IMR-90 (cell line): ENCODE data around the gene OPTC. TPM values are rescaled to one million over a fixed set of nuclear protein-coding genes. Genes with fewer than 3 reads are reported as not detected.

Experiments used
- ATAC-seq: fragments of 200-7000 bp; cut with Tn5 transposase; 2 replicates; pipeline ENCODE4 v1.9.1; 2020; ENCODE audit warnings: low read depth, mild to moderate bottlenecking, moderate library complexity
- BruUV-seq: library from RNA; stranded (reverse); fragments of 400-500 nt; replicated peaks from 2 replicates; lab custom pipeline; 2021; lab: Mats Ljungman, UMichigan
- CTCF ChIA-PET: fragments of 300-600 bp; formaldehyde crosslinking; extraction: SDS; loops from one replicate; lab custom pipeline; 2021; ENCODE audit warnings: antibody characterized with exemption; lab: Yijun Ruan, JAX
- POLR2A ChIA-PET: fragments of 300-600 bp; sonication (Branson Sonifier 250); formaldehyde crosslinking; loops from one replicate; lab custom pipeline; 2022; ENCODE audit warnings: antibody characterized with exemption; ENCODE audit not compliant: unreplicated experiment; lab: Charles Lee
- DNase-seq: peaks from one replicate; pipeline ENCODE4 v3.0.0; 2013
- H2AFZ ChIP-seq: replicated peaks from 2 replicates; pipeline ENCODE3; 2013; ENCODE audit warnings: low read length, mild to moderate bottlenecking; ENCODE audit not compliant: poor library complexity
- H2AK5ac ChIP-seq: 2 replicates; pipeline ENCODE4 v1.6.1; 2013; ENCODE audit warnings: low read depth, low read length, inconsistent platforms
- H2AK9ac ChIP-seq: replicated peaks from 2 replicates; pipeline ENCODE3; 2013; ENCODE audit warnings: mild to moderate bottlenecking, low read depth, low read length, moderate library complexity; ENCODE audit not compliant: poor library complexity
- H2BK120ac ChIP-seq: 2 replicates; pipeline ENCODE4 v1.6.1; 2013; ENCODE audit warnings: low read depth, low read length, inconsistent platforms
- H2BK15ac ChIP-seq: 3 replicates; pipeline ENCODE4 v1.6.1; 2013; ENCODE audit warnings: low read depth, low read length, inconsistent platforms
- H2BK20ac ChIP-seq: 2 replicates; pipeline ENCODE4 v1.6.1; 2013; ENCODE audit warnings: low read depth, mild to moderate bottlenecking, inconsistent platforms, low read length, moderate library complexity
- H2BK5ac ChIP-seq: 2 replicates; pipeline ENCODE4 v1.6.1; 2013; ENCODE audit warnings: mild to moderate bottlenecking, low read depth, low read length, inconsistent platforms; ENCODE audit not compliant: poor library complexity, severe bottlenecking
- H3K14ac ChIP-seq: replicated peaks from 2 replicates; pipeline ENCODE4 v1.6.1; 2013; ENCODE audit warnings: low read depth, low read length, inconsistent platforms
- H3K18ac ChIP-seq: 2 replicates; pipeline ENCODE4 v1.6.1; 2013; ENCODE audit warnings: low read depth, low read length, control low read depth
- H3K23ac ChIP-seq: 2 replicates; pipeline ENCODE4 v1.6.1; 2013; ENCODE audit warnings: low read depth, low read length, inconsistent platforms
- H3K27ac ChIP-seq: 2 replicates; pipeline ENCODE4 v1.5.1; 2013; ENCODE audit warnings: mild to moderate bottlenecking, control low read depth, low read length; ENCODE audit not compliant: insufficient read depth
- H3K27me3 ChIP-seq: 2 replicates; pipeline ENCODE4 v1.6.1; 2013; ENCODE audit warnings: low read length; ENCODE audit not compliant: control insufficient read depth, insufficient read depth
- H3K36me3 ChIP-seq: 2 replicates; pipeline ENCODE4 v1.6.1; 2013; ENCODE audit warnings: low read length, mixed read lengths; ENCODE audit not compliant: control insufficient read depth, insufficient read depth
- H3K4ac ChIP-seq: 2 replicates; pipeline ENCODE4 v1.6.1; 2013; ENCODE audit warnings: low read depth, low read length, inconsistent platforms
- H3K4me1 ChIP-seq: 2 replicates; pipeline ENCODE4 v1.6.1; 2013; ENCODE audit warnings: low read length, mixed read lengths; ENCODE audit not compliant: control insufficient read depth, insufficient read depth
- H3K4me2 ChIP-seq: 2 replicates; pipeline ENCODE4 v1.6.1; 2013; ENCODE audit warnings: low read depth, mild to moderate bottlenecking, control low read depth, low read length, moderate library complexity
- H3K4me3 ChIP-seq: 2 replicates; pipeline ENCODE4 v1.5.1; 2013; ENCODE audit warnings: low read depth, mild to moderate bottlenecking, control low read depth, low read length, moderate library complexity; ENCODE audit not compliant: insufficient read depth
- H3K56ac ChIP-seq: 2 replicates; pipeline ENCODE4 v1.6.1; 2013; ENCODE audit warnings: low read length, inconsistent platforms; ENCODE audit not compliant: insufficient read depth; ENCODE audit errors: extremely low read depth
- H3K79me1 ChIP-seq, 2 experiments: 2 replicates each; pipeline ENCODE4 v1.6.1; 2013; ENCODE audit warnings: low read length in 2 of 2, inconsistent platforms in 1 of 2, low read depth in 1 of 2
- H3K9ac ChIP-seq: 2 replicates; pipeline ENCODE4 v1.6.1; 2013; ENCODE audit warnings: low read depth, low read length, control low read depth
- H3K9me1 ChIP-seq: 2 replicates; pipeline ENCODE4 v1.6.1; 2013; ENCODE audit warnings: low read length, inconsistent platforms; ENCODE audit not compliant: insufficient read depth
- H3K9me3 ChIP-seq: 2 replicates; pipeline ENCODE4 v1.6.1; 2013; ENCODE audit warnings: low read length; ENCODE audit not compliant: control insufficient read depth, insufficient read depth
- H4K20me1 ChIP-seq: 2 replicates; pipeline ENCODE4 v1.6.1; 2013; ENCODE audit warnings: low read length, inconsistent platforms; ENCODE audit not compliant: insufficient read depth
- H4K5ac ChIP-seq: 2 replicates; pipeline ENCODE4 v1.6.1; 2013; ENCODE audit warnings: mild to moderate bottlenecking, low read depth, low read length, control low read depth
- H4K8ac ChIP-seq, 2 experiments: 2 replicates each; pipeline ENCODE4 v1.6.1; 2013; ENCODE audit warnings: low read depth in 2 of 2, low read length in 2 of 2, control low read depth in 1 of 2, inconsistent platforms in 1 of 2
- H4K91ac ChIP-seq: 2 replicates; pipeline ENCODE4 v1.6.1; 2013; ENCODE audit warnings: low read depth, low read length, inconsistent platforms; ENCODE audit not compliant: insufficient read depth
- BHLHE40 ChIP-seq: fragments of 150-350 bp; IDR thresholded peaks from 2 replicates; pipeline ENCODE4 v1.6.1; 2016; ENCODE audit warnings: mild to moderate bottlenecking, low read depth, low read length
- CEBPB ChIP-seq: IDR thresholded peaks from 2 replicates; pipeline ENCODE4 v1.6.1; 2012; ENCODE audit warnings: low read depth, low read length, improper control_type of control experiment
- CHD1 ChIP-seq: IDR thresholded peaks from 2 replicates; pipeline ENCODE4 v1.6.1; 2012; ENCODE audit warnings: low read depth, low read length, improper control_type of control experiment
- FOS ChIP-seq: fragments of 150-350 bp; IDR thresholded peaks from 2 replicates; pipeline ENCODE4 v1.6.1; 2016; ENCODE audit warnings: low read depth, low read length
- MAFK ChIP-seq: IDR thresholded peaks from 2 replicates; pipeline ENCODE4 v1.6.1; 2012; ENCODE audit warnings: low read depth, low read length, improper control_type of control experiment
- MXI1 ChIP-seq: IDR thresholded peaks from 2 replicates; pipeline ENCODE4 v1.6.1; 2012; ENCODE audit warnings: low read depth, mild to moderate bottlenecking, low read length, moderate library complexity, borderline replicate concordance
- RAD21 ChIP-seq: IDR thresholded peaks from 2 replicates; pipeline ENCODE4 v1.6.1; 2012; ENCODE audit warnings: low read length, improper control_type of control experiment
- RCOR1 ChIP-seq: IDR thresholded peaks from 2 replicates; pipeline ENCODE4 v1.6.1; 2012; ENCODE audit warnings: mild to moderate bottlenecking, low read length, improper control_type of control experiment; ENCODE audit not compliant: insufficient replicate concordance
- RFX5 ChIP-seq: IDR thresholded peaks from 2 replicates; pipeline ENCODE4 v1.8.0; 2012; ENCODE audit warnings: low read depth, mild to moderate bottlenecking, low read length, moderate library complexity
- SMC3 ChIP-seq: fragments of 150-350 bp; IDR thresholded peaks from 2 replicates; pipeline ENCODE4 v1.6.1; 2016; ENCODE audit warnings: low read depth, mild to moderate bottlenecking, antibody characterized with exemption, low read length, moderate library complexity
- USF2 ChIP-seq: fragments of 150-350 bp; IDR thresholded peaks from 2 replicates; pipeline ENCODE4 v1.6.1; 2017; ENCODE audit warnings: mild to moderate bottlenecking, antibody characterized with exemption, low read length, low read depth
- WGBS, 2 experiments: methylation state at CpG; one replicate each; pipeline versions ENCODE4 v1.1.5 to v1.1.7; 2013; ENCODE audit warnings: missing lambda C conversion rate in 2 of 2; ENCODE audit not compliant: insufficient read length in 1 of 2; ENCODE audit errors: extremely low coverage in 2 of 2; 5-methylcytosine and 5-hydroxymethylcytosine counted together
- dilution Hi-C: fragments of 300-500 bp; cut with HindIII; formaldehyde crosslinking; loops from one replicate; pipeline ENCODE4 v1.14.3; 2018; ENCODE audit warnings: low sequenced_read_pairs; ENCODE audit not compliant: unreplicated experiment
- in situ Hi-C: fragments of 300-500 bp; cut with MboI; formaldehyde crosslinking; loops from 3 replicates; pipeline ENCODE4 v1.14.3; 2019; ENCODE audit warnings: low sequenced_read_pairs, inconsistent platforms, mixed read lengths
- intact Hi-C: fragments of 100-400 bp; cut with micrococcal nuclease; formaldehyde crosslinking; loops from 2 replicates; pipeline ENCODE4 v1.10.0; 2022
- polyA plus RNA-seq, 3 experiments: library from polyadenylated mRNA; depleted of rRNA; stranded (reverse); fragments of >200 nt; gene quantifications; 2 replicates each; pipeline ENCODE4 v1.2.3, GENCODE V29; 2012; ENCODE audit warnings: low replicate concordance in 1 of 3
- total RNA-seq: library from RNA; depleted of rRNA; stranded (reverse); fragments of >200 nt; gene quantifications from 2 replicates; pipeline ENCODE4 v1.2.3, GENCODE V29; 2012

Gene OPTC
- total and polyA plus RNA-seq, 2 of the 4 experiments (the other 2 are of a cell fraction): not detected

DNA sequence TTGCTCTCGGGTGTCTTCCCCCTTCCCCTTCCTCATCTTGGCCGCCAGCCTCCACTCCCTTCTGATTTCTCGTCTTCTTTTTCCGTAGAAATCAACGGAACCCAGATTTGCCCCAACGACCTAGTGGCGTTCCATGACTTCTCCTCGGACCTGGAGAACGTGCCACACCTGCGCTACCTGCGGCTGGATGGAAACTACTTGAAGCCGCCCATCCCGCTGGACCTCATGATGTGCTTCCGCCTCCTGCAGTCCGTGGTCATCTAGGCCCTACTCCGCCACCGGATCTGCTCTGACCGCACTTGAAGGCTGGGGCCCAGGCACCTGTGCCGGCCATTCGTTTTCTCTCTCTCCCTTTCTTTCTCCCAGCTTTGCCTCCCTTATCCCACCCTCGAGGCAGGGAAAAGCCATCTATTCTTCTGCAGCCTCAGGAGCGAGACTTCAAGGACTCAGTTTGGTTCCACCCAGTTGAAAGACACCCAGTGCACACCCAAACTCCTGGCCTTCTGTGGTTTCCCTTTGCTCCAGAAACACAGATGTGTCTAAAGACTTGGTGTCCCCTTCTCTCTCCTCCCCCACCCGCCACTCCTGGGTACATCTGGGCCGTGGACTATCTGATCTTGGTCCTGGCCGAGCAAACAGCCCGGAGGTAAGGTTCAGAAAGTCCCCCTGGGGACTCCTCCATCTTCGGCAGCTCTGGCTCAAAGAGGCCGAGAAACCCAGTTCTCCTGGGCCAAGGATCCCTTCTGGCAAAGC is 7.2 kb upstream of the OPTC start:
- no peaks in the 10 kb centered on the region for H3K27me3 ChIP-seq
- intact Hi-C loops: loop anchor here (1.0 to 10.0 kb wide), 5 partner anchors 46 to 452 kb away; no protein-coding TSS in a partner anchor
- peak overlapping the region; percentile 10; the same call in 1 of the 2 replicates for H3K18ac ChIP-seq
- peak overlapping the region; percentile 68 for H3K14ac ChIP-seq
- no peaks in the 10 kb centered on the region for H4K20me1 ChIP-seq
- H4K91ac ChIP-seq: peak overlapping the region; percentile 94; the same call in 1 of the 2 replicates
- H3K4me2 ChIP-seq: no peak overlapping the region
- no peaks in the 10 kb centered on the region; a peak in 1 of 4 replicates for H3K79me1 ChIP-seq
- H3K56ac ChIP-seq: no peak overlapping the region
- no peaks in the 10 kb centered on the region for H3K9me1 ChIP-seq
- H3K23ac ChIP-seq: no peak overlapping the region
- ATAC-seq (no peak), DNase-seq (no peak)
- no peak overlapping the region for H2BK5ac ChIP-seq
- H4K5ac ChIP-seq: peak overlapping the region; percentile 27; the same call in 1 of the 2 replicates
- H3K27ac ChIP-seq: peak overlapping the region; percentile 72
- no peaks in the 10 kb centered on the region for H3K36me3 ChIP-seq
- TF ChIP-seq MAFK (no peak), RCOR1 (no peak), SMC3 (no peak), FOS (no peak), USF2 (no peak), RAD21 (no peak), BHLHE40 (no peak), RFX5 (no peak), CEBPB (no peak), CHD1 (no peak), MXI1 (no peak)
- peak overlapping the region; percentile 32 to 98 for H4K8ac ChIP-seq
- peak overlapping the region; percentile 11; the same call in 1 of the 2 replicates for H3K9ac ChIP-seq
- H2AK9ac ChIP-seq: peak overlapping the region; percentile 50
- dilution Hi-C loops: no loop called here
- peaks cover 3% of the 10 kb centered on the region; the same call in 1 of the 2 replicates for H3K4me1 ChIP-seq
- in situ Hi-C loops: loop anchor here (5.0 kb wide), 2 partner anchors 144 to 214 kb away; no protein-coding TSS in a partner anchor
- peak overlapping the region; percentile 78 for H2AK5ac ChIP-seq
- H2BK15ac ChIP-seq: peak overlapping the region; percentile 16; the same call in 1 of the 3 replicates
- 88% methylated on average over 18 of the region's 28 CpGs; no CpG with 5 or more reads in 1 of the 2 experiments for WGBS, 2 experiments
- BruUV-seq: no TSS peak
- H3K9me3 ChIP-seq: no peaks in the 10 kb centered on the region
- peak overlapping the region; percentile 95; the same call in 1 of the 2 replicates for H2BK120ac ChIP-seq
- CTCF ChIA-PET: interaction anchor here (1.1 to 1.6 kb wide), 2 partner anchors 12 to 107 kb away, joined by 3 to 4 read pairs; no protein-coding TSS in a partner anchor
- peak overlapping the region; percentile 82 for H3K4ac ChIP-seq
- POLR2A ChIA-PET: no interaction called here
- peak overlapping the region; percentile 97 for H2AFZ ChIP-seq
- no peak overlapping the region for H3K4me3 ChIP-seq
- H2BK20ac ChIP-seq: peak overlapping the region; percentile 88
